GM23248 (cell line): ENCODE measurements around the gene ITGB7.

Source experiments
- EZH2 ChIP-seq: fragments of 200-600 bp; sonication (generic); IDR thresholded peaks from 2 replicates; pipeline ENCODE4 v1.6.1; 2018; ENCODE audit warnings: antibody characterized with exemption, mild to moderate bottlenecking; ENCODE audit not compliant: insufficient read depth, poor library complexity, severe bottlenecking
- EZH2phosphoT487 ChIP-seq: fragments of 200-600 bp; sonication (generic); IDR thresholded peaks from 2 replicates; pipeline ENCODE4 v1.6.1; 2018; ENCODE audit warnings: antibody characterized with exemption, moderate library complexity, mild to moderate bottlenecking, low read depth; ENCODE audit not compliant: insufficient read depth

- TF ChIP-seq EZH2: no peak
- TF ChIP-seq EZH2phosphoT487: no peak
These were observed 13.7 kb upstream of the ITGB7 start for GRCh38 chr12:53220694-53221202.
